Stimulated activated CD4-positive, alpha-beta T cell treated with anti-CD3 and anti-CD28 coated beads, Interleukin-1b, Interleukin-23, amount 100 ng/mL, for 1 hour (primary cell): ENCODE measurements around the gene AFF4.
"Not testable (repeated sequence)": the region's sequence is repeated elsewhere in the genome, so short reads cannot be mapped to it uniquely, and the experiment has no call there.

ENCODE experiments used
- DNase-seq, 2 donors: peaks; one replicate each; pipeline ENCODE4 v3.0.0-alpha.2; 2020; ENCODE audit warnings: low read depth in 2 of 2

AFF4 gene, protein sequence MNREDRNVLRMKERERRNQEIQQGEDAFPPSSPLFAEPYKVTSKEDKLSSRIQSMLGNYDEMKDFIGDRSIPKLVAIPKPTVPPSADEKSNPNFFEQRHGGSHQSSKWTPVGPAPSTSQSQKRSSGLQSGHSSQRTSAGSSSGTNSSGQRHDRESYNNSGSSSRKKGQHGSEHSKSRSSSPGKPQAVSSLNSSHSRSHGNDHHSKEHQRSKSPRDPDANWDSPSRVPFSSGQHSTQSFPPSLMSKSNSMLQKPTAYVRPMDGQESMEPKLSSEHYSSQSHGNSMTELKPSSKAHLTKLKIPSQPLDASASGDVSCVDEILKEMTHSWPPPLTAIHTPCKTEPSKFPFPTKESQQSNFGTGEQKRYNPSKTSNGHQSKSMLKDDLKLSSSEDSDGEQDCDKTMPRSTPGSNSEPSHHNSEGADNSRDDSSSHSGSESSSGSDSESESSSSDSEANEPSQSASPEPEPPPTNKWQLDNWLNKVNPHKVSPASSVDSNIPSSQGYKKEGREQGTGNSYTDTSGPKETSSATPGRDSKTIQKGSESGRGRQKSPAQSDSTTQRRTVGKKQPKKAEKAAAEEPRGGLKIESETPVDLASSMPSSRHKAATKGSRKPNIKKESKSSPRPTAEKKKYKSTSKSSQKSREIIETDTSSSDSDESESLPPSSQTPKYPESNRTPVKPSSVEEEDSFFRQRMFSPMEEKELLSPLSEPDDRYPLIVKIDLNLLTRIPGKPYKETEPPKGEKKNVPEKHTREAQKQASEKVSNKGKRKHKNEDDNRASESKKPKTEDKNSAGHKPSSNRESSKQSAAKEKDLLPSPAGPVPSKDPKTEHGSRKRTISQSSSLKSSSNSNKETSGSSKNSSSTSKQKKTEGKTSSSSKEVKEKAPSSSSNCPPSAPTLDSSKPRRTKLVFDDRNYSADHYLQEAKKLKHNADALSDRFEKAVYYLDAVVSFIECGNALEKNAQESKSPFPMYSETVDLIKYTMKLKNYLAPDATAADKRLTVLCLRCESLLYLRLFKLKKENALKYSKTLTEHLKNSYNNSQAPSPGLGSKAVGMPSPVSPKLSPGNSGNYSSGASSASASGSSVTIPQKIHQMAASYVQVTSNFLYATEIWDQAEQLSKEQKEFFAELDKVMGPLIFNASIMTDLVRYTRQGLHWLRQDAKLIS

GRCh38 chr5:132963171-132964104, at the start of gene AFF4:
Gene AFF4 (minus strand): TSS chr5:132963634. CDS start chr5:132937189, 26,445 bp downstream.
- DNase-seq: peak; percentile 62 to 68

DNA sequence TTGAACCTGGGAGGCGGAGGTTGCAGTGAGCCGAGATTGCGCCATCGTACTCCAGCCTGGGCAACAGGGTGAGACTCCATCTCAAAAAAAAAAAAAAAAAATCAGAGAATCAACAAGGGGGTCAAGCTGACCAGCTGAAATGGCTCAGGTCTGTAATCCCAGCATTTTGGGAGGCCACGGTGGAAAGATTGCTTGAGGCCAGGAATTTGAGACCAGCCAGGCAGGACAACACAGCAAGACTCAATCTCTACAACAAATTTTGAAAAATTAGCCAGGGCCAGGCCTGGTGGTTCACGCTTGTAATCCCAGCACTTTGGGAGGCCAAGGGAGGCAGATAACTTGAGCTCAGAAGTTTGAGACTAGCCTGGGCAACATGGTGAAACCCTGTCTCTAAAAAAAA, 45.0 kb upstream of the AFF4 start:
- not testable (repeated sequence) for DNase-seq

GRCh38 chr5:133006653-133007052, 43.2 kb upstream of the AFF4 start:
- no peak for DNase-seq

GRCh38 chr5:132999246-132999645, 35.8 kb upstream of the AFF4 start:
- DNase-seq: no peak

DNA sequence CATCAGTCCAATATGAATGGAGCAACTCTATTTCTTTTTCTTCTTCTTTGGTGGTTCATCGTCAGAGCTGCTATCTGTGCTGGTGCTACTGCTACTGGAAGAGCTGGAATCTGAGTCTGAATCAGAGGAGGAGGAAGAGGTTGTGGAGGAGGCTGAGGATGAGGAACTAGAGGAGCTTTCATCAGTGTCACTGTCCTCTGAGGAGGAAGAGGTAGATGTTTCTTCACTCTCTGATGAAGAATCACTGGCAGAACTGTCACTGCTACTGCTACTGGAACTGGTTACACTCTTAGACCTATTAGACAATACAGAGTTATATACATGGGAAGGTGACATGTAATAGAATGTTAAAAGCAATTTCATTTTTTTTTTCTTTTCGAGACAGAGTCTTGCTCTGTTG, 35.1 kb upstream of the AFF4 start:
- DNase-seq: no peak

- no peak for DNase-seq
These were observed 32.9 kb upstream of the AFF4 start for GRCh38 chr5:132996307-132996706.

GRCh38 chr5:132987531-132988408, 24.3 kb upstream of the AFF4 start:
- DNase-seq: no peak

GRCh38 chr5:132982971-132983370, 19.5 kb upstream of the AFF4 start:
- not testable (repeated sequence) for DNase-seq

DNA sequence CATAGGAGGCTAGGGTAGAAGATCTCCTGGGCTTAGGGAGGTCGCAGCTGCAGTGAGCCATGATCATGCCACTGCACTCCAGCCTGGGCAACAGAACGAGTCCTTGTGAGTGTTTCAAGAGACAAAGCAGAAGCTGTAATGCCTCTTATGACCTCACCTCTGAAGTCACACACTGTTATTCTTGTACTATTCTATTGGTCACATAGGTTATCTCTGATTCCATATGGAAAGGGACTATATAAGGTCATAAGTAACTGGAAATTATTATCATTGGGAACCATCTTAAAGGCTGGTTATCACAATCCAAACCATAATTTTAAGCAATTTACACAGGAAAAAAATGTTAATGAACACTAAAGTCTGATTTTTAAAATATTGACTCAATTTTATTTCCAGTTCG, 17.9 kb upstream of the AFF4 start:
- DNase-seq: no peak

DNA sequence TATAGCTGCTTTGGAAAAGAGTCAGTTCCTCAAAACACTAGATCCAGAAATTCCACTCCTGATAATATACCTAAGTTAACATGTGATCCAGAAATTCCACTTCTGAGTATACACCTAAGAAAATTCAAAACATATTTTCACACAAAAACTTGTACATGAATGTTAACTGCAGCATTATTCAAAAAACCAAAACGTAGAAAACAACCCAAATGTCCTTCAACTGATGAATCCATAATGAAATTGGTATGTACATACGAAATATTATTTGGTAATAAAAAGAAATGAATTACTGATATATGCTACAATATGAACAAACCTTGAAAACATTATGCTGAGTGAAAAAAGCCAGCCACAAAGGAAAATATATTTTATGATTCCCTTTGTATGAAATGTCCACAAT, 16.5 kb upstream of the AFF4 start:
- no peak for DNase-seq

GRCh38 chr5:132979367-132979940, 16.0 kb upstream of the AFF4 start:
- no peak for DNase-seq

DNA sequence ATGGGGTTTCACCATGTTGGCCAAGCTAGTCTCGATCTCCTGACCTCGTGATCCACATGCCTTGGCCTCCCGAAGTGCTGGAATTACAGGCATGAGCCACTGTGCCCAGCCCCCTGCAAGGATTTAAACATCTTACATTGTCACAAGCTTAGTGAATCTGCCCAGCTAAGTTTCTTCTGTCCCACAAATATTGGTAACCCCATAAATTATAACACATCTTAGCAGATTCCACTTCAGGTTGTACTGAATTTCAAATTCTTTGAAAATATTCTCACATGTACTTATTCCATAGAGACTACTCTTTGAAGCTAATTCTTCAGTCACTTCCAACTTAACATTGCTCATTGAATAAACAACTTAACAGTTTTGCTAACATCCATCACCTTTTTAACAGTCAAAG, 13.4 kb upstream of the AFF4 start:
- no peak for DNase-seq

- DNase-seq: not testable (repeated sequence)
These were observed 9.0 kb upstream of the AFF4 start for GRCh38 chr5:132972436-132972828.

GRCh38 chr5:132971483-132972435, 8.3 kb upstream of the AFF4 start:
- DNase-seq: no peak

DNA sequence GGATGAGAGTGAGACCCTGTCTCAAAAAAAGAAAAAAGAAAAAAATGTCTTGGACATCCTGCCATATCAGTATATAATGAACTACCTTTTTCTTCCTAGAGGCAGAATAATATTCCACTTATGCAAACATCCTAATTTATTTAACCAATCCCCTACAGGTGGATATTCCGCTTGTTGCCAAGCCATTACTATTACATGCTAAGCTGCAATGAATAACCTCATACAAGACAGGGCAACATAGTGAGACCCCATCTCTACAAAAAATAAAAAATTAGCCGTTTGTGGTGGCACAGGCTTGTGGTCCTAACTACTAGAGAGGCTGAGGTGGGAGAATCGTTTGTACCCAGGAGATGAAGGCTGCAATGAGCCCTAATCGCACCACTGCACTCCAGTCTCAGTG, 1.7 kb upstream of the AFF4 start:
- no peak for DNase-seq

GRCh38 chr5:132962429-132963021, 909 bp downstream of the AFF4 start:
- no peak for DNase-seq

DNA sequence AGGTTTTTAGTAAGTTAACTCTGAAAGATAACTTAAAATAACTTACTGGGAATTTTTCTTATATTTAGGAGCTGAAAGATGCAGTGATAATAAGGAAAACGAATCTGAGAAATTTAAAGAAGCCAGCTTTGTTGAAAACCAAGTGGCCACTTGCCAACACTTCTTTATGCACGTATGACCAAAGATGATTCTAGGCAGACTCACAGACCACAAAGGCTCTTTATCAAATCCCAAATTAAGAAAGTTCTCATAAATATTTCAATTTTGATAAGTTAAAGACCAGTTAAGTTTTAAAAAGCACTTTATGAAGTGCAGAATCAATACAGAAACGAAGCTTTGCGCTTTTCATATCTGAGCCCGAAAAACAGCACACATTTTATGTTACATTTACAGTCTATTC, 1.5 kb downstream of the AFF4 start:
- DNase-seq: no peak

GRCh38 chr5:132961123-132961815, 2.2 kb downstream of the AFF4 start:
- not testable (repeated sequence) for DNase-seq
